Measurements from ENCODE around the gene HIVEP1. TPM values are rescaled to one million over a fixed set of nuclear protein-coding genes. Genes with fewer than 3 reads are reported as not detected.
A peak's percentile ranks its signal among the peaks of the same experiment; 100 is the strongest.

Gene HIVEP1
- polyA plus RNA-seq, 1 of the 3 experiments (the other 2 are of a cell fraction), result 7.7 TPM

- no peaks in the 10 kb centered on the region for H3K36me3 ChIP-seq (replicated peaks in 1 of 2; ENCODE audit: control insufficient read depth in 1 of 2, insufficient read depth in 2 of 2, low read length in 1 of 2)
- no peaks in the 10 kb centered on the region; a peak in 1 of 4 replicates for H3K4me1 ChIP-seq (ENCODE audit: control insufficient read depth in 1 of 2, insufficient read depth in 2 of 2, low read depth in 1 of 2, low read length in 1 of 2)
- no peaks in the 10 kb centered on the region for H3K9me3 ChIP-seq
- ChIA-PET CTCF (interaction anchor here (1.0 to 1.2 kb wide), 2 partner anchors 27 to 153 kb away, joined by 3 to 4 read pairs; no protein-coding TSS in a partner anchor), POLR2A (no interaction called here)
- no peak for DNase-seq
- no peak overlapping the region for H2AFZ ChIP-seq (ENCODE audit: low read depth)
- H3K27me3 ChIP-seq (ENCODE audit: insufficient read depth), result no peaks in the 10 kb centered on the region
- no peak overlapping the region for H3K4me2 ChIP-seq
- WGBS (ENCODE audit: low lambda C conversion rate), result 4% methylated on average over 1 of the region's 1 CpG
- no peak overlapping the region for H3K27ac ChIP-seq (ENCODE audit: low read depth in 2 of 2, low read length in 1 of 2)
- H4K20me1 ChIP-seq (ENCODE audit: insufficient read depth), result no peaks in the 10 kb centered on the region
- no peaks in the 10 kb centered on the region for H3K9me2 ChIP-seq
- no peak overlapping the region for H3K4me3 ChIP-seq (ENCODE audit: low read depth in 2 of 2, low read length in 1 of 2)
- H3K79me2 ChIP-seq (ENCODE audit: insufficient read depth), result no peaks in the 10 kb centered on the region
- H3F3A ChIP-seq (replicated peaks; ENCODE audit: insufficient read depth), result no peaks in the 10 kb centered on the region
- no peak overlapping the region for H3K9ac ChIP-seq
- no peak for TF ChIP-seq RFX5 (IDR thresholded peaks at IDR 0.05; ENCODE audit: low read length)
- TF ChIP-seq FOXM1 (IDR thresholded peaks at IDR 0.05; ENCODE audit: low read depth), result no peak
- no peak for TF ChIP-seq CTCF (IDR thresholded peaks at IDR 0.05)
- TF ChIP-seq USF1 (IDR thresholded peaks at IDR 0.05; ENCODE audit: borderline replicate concordance, low read depth), result no peak
- no peak for TF ChIP-seq SIN3A (IDR thresholded peaks at IDR 0.05; ENCODE audit: borderline replicate concordance, low read depth, low read length)
- no peak for TF ChIP-seq NRF1 (IDR thresholded peaks at IDR 0.05; ENCODE audit: low read depth, low read length)
- no peak for TF ChIP-seq USF2 (IDR thresholded peaks at IDR 0.05; ENCODE audit: borderline replicate concordance, low read depth, low read length)
- TF ChIP-seq TAF1 (IDR thresholded peaks at IDR 0.05; ENCODE audit: borderline replicate concordance, low read depth, low read length), result no peak
- TF ChIP-seq EZH2phosphoT487 (IDR thresholded peaks at IDR 0.05; ENCODE audit: borderline replicate concordance, low read depth), result no peak
- TF ChIP-seq RAD21 (IDR thresholded peaks at IDR 0.05; ENCODE audit: low read length), result no peak
Observed at GRCh38 chr6:12200761-12201160, 188.6 kb downstream of the HIVEP1 start.

DNA sequence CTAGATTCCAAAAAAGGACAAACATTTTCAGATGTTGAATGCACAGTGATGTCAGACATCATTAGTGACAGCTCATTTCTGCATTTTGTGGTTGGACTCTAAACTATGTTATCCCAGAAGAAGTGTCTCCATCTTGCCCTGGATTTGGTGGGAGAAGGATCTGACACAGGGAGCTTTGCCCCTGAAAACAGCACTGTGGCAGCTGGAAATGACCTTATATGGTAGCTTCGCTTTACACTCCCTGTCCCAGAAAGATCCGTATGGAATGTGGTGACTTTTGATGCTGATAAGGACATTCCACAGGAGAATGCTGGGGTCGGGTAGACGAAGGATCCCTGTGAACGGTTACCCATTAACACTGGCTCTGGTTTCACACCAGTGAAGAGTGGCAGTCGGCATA is 190.9 kb downstream of the HIVEP1 start:
- Histone ChIP-seq H2AFZ (ENCODE audit: low read depth) (0 out of 2 replicates have a peak overlapping the region, but pooled peaks have one; percentile 0), H3K36me3 (replicated peaks in 1 of 2; ENCODE audit: control insufficient read depth in 1 of 2, insufficient read depth in 2 of 2, low read length in 1 of 2) (no peaks in the 10 kb centered on the region), H4K20me1 (ENCODE audit: insufficient read depth) (no peaks in the 10 kb centered on the region), H3K27me3 (ENCODE audit: insufficient read depth) (no peaks in the 10 kb centered on the region), H3K9me2 (no peaks in the 10 kb centered on the region), H3F3A (replicated peaks; ENCODE audit: insufficient read depth) (no peaks in the 10 kb centered on the region), H3K4me3 (ENCODE audit: low read depth in 2 of 2, low read length in 1 of 2) (no peak overlapping the region), H3K27ac (ENCODE audit: low read depth in 2 of 2, low read length in 1 of 2) (no peak overlapping the region), H3K9me3 (no peaks in the 10 kb centered on the region), H3K4me1 (ENCODE audit: control insufficient read depth in 1 of 2, insufficient read depth in 2 of 2, low read depth in 1 of 2, low read length in 1 of 2) (no peaks in the 10 kb centered on the region), H3K9ac (no peak overlapping the region), H3K79me2 (ENCODE audit: insufficient read depth) (no peaks in the 10 kb centered on the region), H3K4me2 (no peak overlapping the region)
- ChIA-PET CTCF (interaction anchor here (0.6 kb wide), 1 partner anchor 9 kb away, joined by 4 read pairs; no protein-coding TSS in a partner anchor), POLR2A (no interaction called here)
- no peak for TF ChIP-seq RFX5 (IDR thresholded peaks at IDR 0.05; ENCODE audit: low read length)
- TF ChIP-seq FOXJ3 (CRISPR knock-in tag; IDR thresholded peaks at IDR 0.05), result no peak
- TF ChIP-seq, protein P1, sequence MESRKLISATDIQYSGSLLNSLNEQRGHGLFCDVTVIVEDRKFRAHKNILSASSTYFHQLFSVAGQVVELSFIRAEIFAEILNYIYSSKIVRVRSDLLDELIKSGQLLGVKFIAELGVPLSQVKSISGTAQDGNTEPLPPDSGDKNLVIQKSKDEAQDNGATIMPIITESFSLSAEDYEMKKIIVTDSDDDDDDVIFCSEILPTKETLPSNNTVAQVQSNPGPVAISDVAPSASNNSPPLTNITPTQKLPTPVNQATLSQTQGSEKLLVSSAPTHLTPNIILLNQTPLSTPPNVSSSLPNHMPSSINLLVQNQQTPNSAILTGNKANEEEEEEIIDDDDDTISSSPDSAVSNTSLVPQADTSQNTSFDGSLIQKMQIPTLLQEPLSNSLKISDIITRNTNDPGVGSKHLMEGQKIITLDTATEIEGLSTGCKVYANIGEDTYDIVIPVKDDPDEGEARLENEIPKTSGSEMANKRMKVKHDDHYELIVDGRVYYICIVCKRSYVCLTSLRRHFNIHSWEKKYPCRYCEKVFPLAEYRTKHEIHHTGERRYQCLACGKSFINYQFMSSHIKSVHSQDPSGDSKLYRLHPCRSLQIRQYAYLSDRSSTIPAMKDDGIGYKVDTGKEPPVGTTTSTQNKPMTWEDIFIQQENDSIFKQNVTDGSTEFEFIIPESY (IDR thresholded peaks at IDR 0.05; ENCODE audit: borderline replicate concordance, low read depth), result no peak
- 58% methylated on average over 6 of the region's 6 CpGs for WGBS (ENCODE audit: low lambda C conversion rate)
- DNase-seq, result no peak

Data from SK-N-SH (cell line).